RWPE2 (cell line): Measurements from ENCODE around the gene AFAP1.
A peak's percentile ranks its signal among the peaks of the same experiment; 100 is the strongest.

Source experiments
- ATAC-seq: fragments of 200-7000 bp; cut with Tn5 transposase; 3 replicates; pipeline ENCODE4 v1.9.1; 2021; ENCODE audit warnings: low read depth
- DNase-seq: peaks from one replicate; pipeline ENCODE4 v3.0.0-alpha.2; 2020; ENCODE audit warnings: low spot score
- H3K27ac ChIP-seq: fragments of 450-650 bp; 2 replicates; pipeline ENCODE4 v1.5.1; 2017; ENCODE audit warnings: mild to moderate bottlenecking; ENCODE audit not compliant: poor library complexity, severe bottlenecking
- H3K27me3 ChIP-seq: fragments of 250-450 bp; sonication (Bioruptor Pico); 2 replicates; pipeline ENCODE4 v1.5.1; 2021; ENCODE audit warnings: mild to moderate bottlenecking, moderate library complexity; ENCODE audit not compliant: insufficient read depth, poor library complexity, severe bottlenecking
- H3K36me3 ChIP-seq: fragments of 250-450 bp; sonication (Bioruptor Pico); 2 replicates; pipeline ENCODE4 v1.5.1; 2020; ENCODE audit warnings: low read depth, mild to moderate bottlenecking, moderate library complexity
- H3K4me1 ChIP-seq: fragments of 250-450 bp; sonication (Bioruptor Pico); 2 replicates; pipeline ENCODE4 v1.5.1; 2021; ENCODE audit warnings: mild to moderate bottlenecking, moderate library complexity; ENCODE audit not compliant: insufficient read depth, poor library complexity, severe bottlenecking
- H3K4me3 ChIP-seq: fragments of 250-450 bp; sonication (Bioruptor Pico); 2 replicates; pipeline ENCODE4 v1.5.1; 2021; ENCODE audit warnings: mild to moderate bottlenecking, moderate library complexity; ENCODE audit not compliant: severe bottlenecking
- H3K9me3 ChIP-seq: fragments of 250-450 bp; sonication (Bioruptor Pico); 2 replicates; pipeline ENCODE4 v1.5.1; 2021; ENCODE audit warnings: mild to moderate bottlenecking, moderate library complexity; ENCODE audit not compliant: severe bottlenecking
- CTCF ChIP-seq: fragments of 450-650 bp; IDR thresholded peaks from one replicate; pipeline ENCODE4 v1.5.1; 2017; ENCODE audit warnings: mild to moderate bottlenecking, moderate library complexity; ENCODE audit not compliant: poor library complexity, severe bottlenecking

The AFAP1 gene

GRCh38 chr4:7726665-7727413, 212.8 kb downstream of the AFAP1 start:
- no peaks in the 10 kb centered on the region for H3K4me1 ChIP-seq
- no peaks in the 10 kb centered on the region for H3K27me3 ChIP-seq
- ATAC-seq (no peak), DNase-seq (no peak)
- H3K9me3 ChIP-seq: no peaks in the 10 kb centered on the region
- H3K36me3 ChIP-seq: no peaks in the 10 kb centered on the region
- H3K27ac ChIP-seq: no peak overlapping the region
- H3K4me3 ChIP-seq: no peak overlapping the region
- TF ChIP-seq CTCF: no peak

GRCh38 chr4:7725951-7726350, 213.7 kb downstream of the AFAP1 start:
- DNase-seq: no peak
- ATAC-seq: peak; percentile 87
- H3K9me3 ChIP-seq: no peaks in the 10 kb centered on the region
- no peaks in the 10 kb centered on the region for H3K36me3 ChIP-seq
- TF ChIP-seq CTCF: no peak
- no peaks in the 10 kb centered on the region for H3K27me3 ChIP-seq
- H3K27ac ChIP-seq: no peak overlapping the region
- no peaks in the 10 kb centered on the region for H3K4me1 ChIP-seq
- H3K4me3 ChIP-seq: no peak overlapping the region

- no peak for ATAC-seq
- no peak for TF ChIP-seq CTCF
- H3K4me3 ChIP-seq: no peak overlapping the region
- no peaks in the 10 kb centered on the region for H3K27me3 ChIP-seq
- H3K9me3 ChIP-seq: no peaks in the 10 kb centered on the region
- H3K27ac ChIP-seq: no peak overlapping the region
- no peaks in the 10 kb centered on the region for H3K4me1 ChIP-seq
- no peak for DNase-seq
- no peaks in the 10 kb centered on the region for H3K36me3 ChIP-seq
These were observed 216.0 kb downstream of the AFAP1 start for GRCh38 chr4:7723625-7724024.

GRCh38 chr4:7722766-7723387, 216.8 kb downstream of the AFAP1 start:
- H3K27ac ChIP-seq: no peak overlapping the region
- H3K4me3 ChIP-seq: no peak overlapping the region
- no peaks in the 10 kb centered on the region for H3K9me3 ChIP-seq
- no peak for ATAC-seq
- no peaks in the 10 kb centered on the region for H3K36me3 ChIP-seq
- no peaks in the 10 kb centered on the region for H3K4me1 ChIP-seq
- no peaks in the 10 kb centered on the region for H3K27me3 ChIP-seq
- no peak for DNase-seq
- no peak for TF ChIP-seq CTCF

- no peak overlapping the region for H3K4me3 ChIP-seq
- TF ChIP-seq CTCF: peak; percentile 19
- no peaks in the 10 kb centered on the region for H3K4me1 ChIP-seq
- no peaks in the 10 kb centered on the region for H3K36me3 ChIP-seq
- no peak overlapping the region for H3K27ac ChIP-seq
- no peak for DNase-seq
- no peak for ATAC-seq
- H3K27me3 ChIP-seq: no peaks in the 10 kb centered on the region
- no peaks in the 10 kb centered on the region for H3K9me3 ChIP-seq
These were observed 217.6 kb downstream of the AFAP1 start for GRCh38 chr4:7721984-7722551.
